RKO (cell line): Measurements from ENCODE around the gene ABHD1.

ENCODE experiments used
- DNase-seq: peaks from one replicate; pipeline ENCODE4 v3.0.0-alpha.2; 2016; ENCODE audit warnings: low spot score

The ABHD1 gene

GRCh38 chr2:27135478-27135955 is 11.9 kb downstream of the ABHD1 start:
- no peak for DNase-seq

GRCh38 chr2:27136751-27137150 is 13.1 kb downstream of the ABHD1 start:
- no peak for DNase-seq

GRCh38 chr2:27137322-27137935 is 13.8 kb downstream of the ABHD1 start:
- no peak for DNase-seq

- no peak for DNase-seq
These were observed 14.5 kb downstream of the ABHD1 start for GRCh38 chr2:27138111-27138510.

- DNase-seq = no peak
These were observed 15.7 kb downstream of the ABHD1 start, which contains the start of gene PRR30 for GRCh38 chr2:27139310-27139709. TSS of gene PRR30 (minus strand) at chr2:27139410. CDS start at chr2:27138329, 1,081 bp downstream.

GRCh38 chr2:27143285-27143684 is 19.7 kb downstream of the ABHD1 start:
- DNase-seq = no peak

- no peak for DNase-seq
These were observed 22.1 kb downstream of the ABHD1 start for GRCh38 chr2:27145682-27146081.

GRCh38 chr2:27147935-27148334 is 24.3 kb downstream of the ABHD1 start:
- no peak for DNase-seq

GRCh38 chr2:27148801-27149439 is 25.3 kb downstream of the ABHD1 start, which contains the start of gene TCF23:
TSS of gene TCF23 (plus strand) at chr2:27149004. CDS start at chr2:27149134, 130 bp downstream.
- DNase-seq = no peak

GRCh38 chr2:27149570-27150405 is 26.2 kb downstream of the ABHD1 start:
- no peak for DNase-seq

- no peak for DNase-seq
These were observed 27.1 kb downstream of the ABHD1 start for GRCh38 chr2:27150639-27151230.

GRCh38 chr2:27152102-27152795 is 28.6 kb downstream of the ABHD1 start:
- DNase-seq = no peak

- DNase-seq = peak; percentile 53
These were observed 29.3 kb downstream of the ABHD1 start for GRCh38 chr2:27152796-27153464.

GRCh38 chr2:27154488-27154887 is 30.9 kb downstream of the ABHD1 start:
- no peak for DNase-seq

- no peak for DNase-seq
These were observed 31.5 kb downstream of the ABHD1 start for GRCh38 chr2:27155069-27155520.

GRCh38 chr2:27158468-27158867 is 34.9 kb downstream of the ABHD1 start:
- DNase-seq = no peak

GRCh38 chr2:27159271-27159670 is 35.7 kb downstream of the ABHD1 start:
- no peak for DNase-seq

- DNase-seq = no peak
These were observed 36.6 kb downstream of the ABHD1 start for GRCh38 chr2:27160191-27160590.

GRCh38 chr2:27162151-27163121 is 38.8 kb downstream of the ABHD1 start:
- DNase-seq = no peak
